Spinal cord (tissue), 10 donors: ENCODE measurements around the gene HDAC4. TPM values are rescaled to one million over a fixed set of nuclear protein-coding genes. Genes with fewer than 3 reads are reported as not detected.

Source experiments
- DNase-seq, 6 donors: peaks; one replicate each; pipeline versions ENCODE4 v3.0.0 to v3.0.0-alpha.2; 2013 to 2015; ENCODE audit warnings: low spot score in 6 of 6, low read depth in 4 of 6
- H3K27ac ChIP-seq: one replicate; pipeline ENCODE4 v1.5.1; 2013; ENCODE audit warnings: low read depth, low read length, control low read depth
- H3K27me3 ChIP-seq: one replicate; pipeline ENCODE4 v1.6.1; 2013; ENCODE audit warnings: low read length; ENCODE audit not compliant: control insufficient read depth, insufficient read depth
- H3K36me3 ChIP-seq: one replicate; pipeline ENCODE4 v1.6.1; 2013; ENCODE audit warnings: low read length; ENCODE audit not compliant: control insufficient read depth, insufficient read depth
- H3K4me1 ChIP-seq: one replicate; pipeline ENCODE4 v1.6.1; 2013; ENCODE audit warnings: low read length; ENCODE audit not compliant: control insufficient read depth, insufficient read depth
- H3K4me3 ChIP-seq: one replicate; pipeline ENCODE4 v1.5.1; 2013; ENCODE audit warnings: low read depth, low read length, control low read depth
- H3K9me3 ChIP-seq: one replicate; pipeline ENCODE4 v1.6.1; 2013; ENCODE audit warnings: low read length; ENCODE audit not compliant: control insufficient read depth, insufficient read depth
- WGBS: methylation state at CpG from one replicate; pipeline ENCODE4 v1.1.5; 2013; ENCODE audit warnings: missing lambda C conversion rate; ENCODE audit not compliant: insufficient coverage; 5-methylcytosine and 5-hydroxymethylcytosine counted together
- polyA plus RNA-seq, 2 donors: library from polyadenylated mRNA; unstranded; fragments of 120-200 nt; gene quantifications; one replicate each; pipeline ENCODE4 v1.2.1, GENCODE V29; 2013; ENCODE audit not compliant: insufficient read length in 2 of 2
- total RNA-seq, 2 donors: library from RNA; depleted of rRNA in 1 of 2; stranded (reverse); fragments of 120-200 nt in 1 of 2; fragments of >200 nt in 1 of 2; gene quantifications; one replicate each; pipeline versions ENCODE4 v1.2.3 to v1.2.4, GENCODE V29; 2013 to 2014
- donor health status: healthy.

HDAC4 gene
- total and polyA plus RNA-seq, 4 donors: 20.7 to 35.3 (median 25.4) TPM

- Histone ChIP-seq H3K36me3 (peaks cover 40% of the 10 kb centered on the region), H3K4me3 (no peak overlapping the region), H3K27ac (no peak overlapping the region), H3K9me3 (no peaks in the 10 kb centered on the region), H3K4me1 (peaks cover 49% of the 10 kb centered on the region), H3K27me3 (no peaks in the 10 kb centered on the region)
- 53% methylated on average over 4 of the region's 4 CpGs for WGBS
- no peak for DNase-seq
These were observed 56.0 kb downstream of the HDAC4 start for GRCh38 chr2:239344857-239345216.

- Histone ChIP-seq H3K36me3 (peaks cover 33% of the 10 kb centered on the region), H3K27ac (no peak overlapping the region), H3K9me3 (no peaks in the 10 kb centered on the region), H3K4me1 (peaks cover 46% of the 10 kb centered on the region), H3K27me3 (no peaks in the 10 kb centered on the region), H3K4me3 (no peak overlapping the region)
- WGBS: 80% methylated on average over 11 of the region's 23 CpGs
- DNase-seq: peak in 1 of 6 donors; percentile 43
These were observed 56.6 kb downstream of the HDAC4 start for GRCh38 chr2:239343946-239344856.

GRCh38 chr2:239343460-239343859 is 57.4 kb downstream of the HDAC4 start:
- DNase-seq: no peak

GRCh38 chr2:239341840-239342239 is 59.0 kb downstream of the HDAC4 start:
- WGBS: no CpG with 5 or more reads among the region's 2 CpGs

More at GRCh38 chr2:239343460-239343859, 57.4 kb downstream of the HDAC4 start:
- peaks cover 41% of the 10 kb centered on the region for H3K4me1 ChIP-seq
- no peak overlapping the region for H3K4me3 ChIP-seq
- H3K27me3 ChIP-seq: no peaks in the 10 kb centered on the region
- WGBS: 88% methylated on average over 10 of the region's 10 CpGs
- H3K36me3 ChIP-seq: peaks cover 26% of the 10 kb centered on the region
- H3K27ac ChIP-seq: no peak overlapping the region
- H3K9me3 ChIP-seq: no peaks in the 10 kb centered on the region

GRCh38 chr2:239341146-239341732 is 59.6 kb downstream of the HDAC4 start:
- no peak for DNase-seq
- WGBS: 98% methylated on average over 6 of the region's 8 CpGs
- Histone ChIP-seq H3K27ac (no peak overlapping the region), H3K27me3 (no peaks in the 10 kb centered on the region), H3K4me1 (peaks cover 45% of the 10 kb centered on the region), H3K9me3 (no peaks in the 10 kb centered on the region), H3K36me3 (peaks cover 25% of the 10 kb centered on the region), H3K4me3 (no peak overlapping the region)

More at GRCh38 chr2:239341840-239342239, 59.0 kb downstream of the HDAC4 start:
- Histone ChIP-seq H3K4me3 (no peak overlapping the region), H3K27me3 (no peaks in the 10 kb centered on the region), H3K36me3 (peaks cover 25% of the 10 kb centered on the region), H3K27ac (no peak overlapping the region), H3K9me3 (no peaks in the 10 kb centered on the region), H3K4me1 (peaks cover 45% of the 10 kb centered on the region)
- no peak for DNase-seq

- WGBS: 88% methylated on average over 5 of the region's 7 CpGs
- Histone ChIP-seq H3K4me1 (peaks cover 41% of the 10 kb centered on the region), H3K4me3 (no peak overlapping the region), H3K27ac (no peak overlapping the region), H3K36me3 (peaks cover 19% of the 10 kb centered on the region), H3K9me3 (no peaks in the 10 kb centered on the region), H3K27me3 (no peaks in the 10 kb centered on the region)
- DNase-seq: no peak
These were observed 60.9 kb downstream of the HDAC4 start for GRCh38 chr2:239339726-239340601.

- H3K36me3 ChIP-seq: peaks cover 15% of the 10 kb centered on the region
- no peak overlapping the region for H3K4me3 ChIP-seq
- DNase-seq: no peak
- no peaks in the 10 kb centered on the region for H3K9me3 ChIP-seq
- H3K27ac ChIP-seq: no peak overlapping the region
- 78% methylated on average over 5 of the region's 6 CpGs for WGBS
- no peaks in the 10 kb centered on the region for H3K27me3 ChIP-seq
- peaks cover 35% of the 10 kb centered on the region for H3K4me1 ChIP-seq
These were observed 61.6 kb downstream of the HDAC4 start for GRCh38 chr2:239339241-239339640.

GRCh38 chr2:239337877-239338484 is 62.8 kb downstream of the HDAC4 start:
- no peak for DNase-seq
- Histone ChIP-seq H3K4me1 (peaks cover 26% of the 10 kb centered on the region), H3K4me3 (no peak overlapping the region), H3K9me3 (no peaks in the 10 kb centered on the region), H3K27ac (no peak overlapping the region), H3K27me3 (no peaks in the 10 kb centered on the region), H3K36me3 (peaks cover 6% of the 10 kb centered on the region)
- WGBS: 73% methylated on average over 14 of the region's 15 CpGs
